WTC11 (cell line): ENCODE results near the gene EFHC2. TPM values are rescaled to one million over a fixed set of nuclear protein-coding genes. Genes with fewer than 3 reads are reported as not detected.

Source experiments
- ATAC-seq: fragments of 200-7000 bp; cut with Tn5 transposase; 2 replicates; pipeline ENCODE4 v1.10.0; 2021; ENCODE audit warnings: mild to moderate bottlenecking, moderate library complexity
- CTCF ChIA-PET: fragments of 300-600 bp; sonication (Branson Sonifier 250); formaldehyde crosslinking; loops from one replicate; lab custom pipeline; 2021; ENCODE audit warnings: antibody characterized with exemption; lab: Charles Lee
- POLR2A ChIA-PET: fragments of 350-600 bp; sonication (Branson Sonifier 250); formaldehyde crosslinking; loops from one replicate; lab custom pipeline; 2021; ENCODE audit warnings: antibody characterized with exemption; lab: Charles Lee
- DNase-seq: peaks from one replicate; pipeline ENCODE4 v3.0.0; 2021; ENCODE audit warnings: low spot score
- H3K27ac Mint-ChIP-seq: 2 replicates; pipeline ENCODE4 v1.8.0; 2021; ENCODE audit warnings: mixed read lengths
- H3K27me3 Mint-ChIP-seq: 2 replicates; pipeline ENCODE4 v1.8.0; 2021; ENCODE audit warnings: low read depth, mild to moderate bottlenecking, moderate library complexity, mixed read lengths
- H3K36me3 Mint-ChIP-seq: 2 replicates; pipeline ENCODE4 v1.8.0; 2021; ENCODE audit warnings: mixed read lengths
- H3K4me1 Mint-ChIP-seq: 2 replicates; pipeline ENCODE4 v1.8.0; 2022; ENCODE audit warnings: mixed read lengths
- H3K4me3 Mint-ChIP-seq: 2 replicates; pipeline ENCODE4 v1.8.0; 2021; ENCODE audit warnings: mild to moderate bottlenecking, moderate library complexity, mixed read lengths
- H3K9me3 Mint-ChIP-seq: 2 replicates; pipeline ENCODE4 v1.8.0; 2021; ENCODE audit warnings: mixed read lengths
- EMX1 ChIP-seq: fragments of 250-450 bp; sonication (Bioruptor Pico); IDR thresholded peaks from 2 replicates; pipeline ENCODE4 v1.8.0; 2021; ENCODE audit warnings: mild to moderate bottlenecking
- ESRRA ChIP-seq: sonication (generic); formaldehyde crosslinking; IDR thresholded peaks from 2 replicates; pipeline ENCODE4 v1.8.1; 2022; ENCODE audit warnings: mild to moderate bottlenecking, missing genetic modification reagents, borderline replicate concordance
- ETV6 ChIP-seq: sonication (generic); formaldehyde crosslinking; IDR thresholded peaks from 2 replicates; pipeline ENCODE4 v1.8.1; 2022; ENCODE audit warnings: mild to moderate bottlenecking, missing genetic modification reagents
- FOXJ3 ChIP-seq: sonication (generic); formaldehyde crosslinking; IDR thresholded peaks from 2 replicates; pipeline ENCODE4 v1.9.0; 2021; ENCODE audit warnings: missing genetic modification reagents, mild to moderate bottlenecking, borderline replicate concordance
- GABPB1 ChIP-seq: sonication (generic); formaldehyde crosslinking; IDR thresholded peaks from 2 replicates; pipeline ENCODE4 v1.8.1; 2023; ENCODE audit warnings: mild to moderate bottlenecking, missing genetic modification reagents
- JUN ChIP-seq: sonication (generic); formaldehyde crosslinking; IDR thresholded peaks from 2 replicates; pipeline ENCODE4 v1.8.0; 2023; ENCODE audit warnings: mild to moderate bottlenecking, missing genetic modification reagents
- MAX ChIP-seq: sonication (generic); formaldehyde crosslinking; IDR thresholded peaks from 2 replicates; pipeline ENCODE4 v1.8.0; 2022; ENCODE audit warnings: mild to moderate bottlenecking, missing genetic modification reagents
- MLX ChIP-seq: sonication (generic); formaldehyde crosslinking; IDR thresholded peaks from 2 replicates; pipeline ENCODE4 v1.8.1; 2023; ENCODE audit warnings: mild to moderate bottlenecking, missing genetic modification reagents, moderate library complexity
- NFYB ChIP-seq: sonication (generic); formaldehyde crosslinking; conservative IDR thresholded peaks from 2 replicates; pipeline ENCODE4 v1.8.0; 2022; ENCODE audit warnings: low read depth, missing genetic modification reagents
- NR2C2 ChIP-seq: sonication (generic); formaldehyde crosslinking; IDR thresholded peaks from 2 replicates; pipeline ENCODE4 v1.8.0; 2022; ENCODE audit warnings: mild to moderate bottlenecking, missing genetic modification reagents
- NR3C1 ChIP-seq: sonication (generic); formaldehyde crosslinking; conservative IDR thresholded peaks from 2 replicates; pipeline ENCODE4 v1.8.1; 2023; ENCODE audit warnings: low read depth, mild to moderate bottlenecking, missing genetic modification reagents
- OVOL2 ChIP-seq: fragments of 250-450 bp; sonication (Bioruptor Pico); IDR thresholded peaks from 2 replicates; pipeline ENCODE4 v1.9.0; 2021; ENCODE audit warnings: mild to moderate bottlenecking, borderline replicate concordance
- RELA ChIP-seq: sonication (generic); formaldehyde crosslinking; IDR thresholded peaks from 2 replicates; pipeline ENCODE4 v1.8.1; 2022; ENCODE audit warnings: missing genetic modification reagents, mild to moderate bottlenecking, borderline replicate concordance
- TCF7 ChIP-seq: sonication (generic); formaldehyde crosslinking; IDR thresholded peaks from 2 replicates; pipeline ENCODE4 v1.8.0; 2022; ENCODE audit warnings: mild to moderate bottlenecking, low read depth, missing genetic modification reagents, moderate library complexity
- ZBTB21 ChIP-seq: sonication (generic); formaldehyde crosslinking; IDR thresholded peaks from 2 replicates; pipeline ENCODE4 v1.8.1; 2023; ENCODE audit warnings: mild to moderate bottlenecking, missing genetic modification reagents, borderline replicate concordance
- ZNF219 ChIP-seq: sonication (generic); formaldehyde crosslinking; IDR thresholded peaks from 2 replicates; pipeline ENCODE4 v1.8.0; 2023; ENCODE audit warnings: missing genetic modification reagents, mild to moderate bottlenecking, borderline replicate concordance
- ZNF396 ChIP-seq: fragments of 250-450 bp; sonication (Bioruptor Pico); IDR thresholded peaks from 2 replicates; pipeline ENCODE4 v1.8.0; 2021; ENCODE audit warnings: mild to moderate bottlenecking, moderate library complexity, borderline replicate concordance
- ZNF423 ChIP-seq: fragments of 250-450 bp; sonication (Bioruptor Pico); IDR thresholded peaks from 2 replicates; pipeline ENCODE4 v2.1.2; 2022; ENCODE audit warnings: mild to moderate bottlenecking, moderate library complexity
- ZNF532 ChIP-seq: fragments of 250-450 bp; sonication (Bioruptor Pico); IDR thresholded peaks from 2 replicates; pipeline ENCODE4 v1.9.0; 2021; ENCODE audit warnings: mild to moderate bottlenecking, borderline replicate concordance
- total RNA-seq: library from RNA; stranded (reverse); gene quantifications from 3 replicates; pipeline ENCODE4 v1.2.3, GENCODE V29; 2021
- TF ChIP-seq, protein P1 (sequence below): sonication (generic); formaldehyde crosslinking; IDR thresholded peaks from 2 replicates; pipeline ENCODE4 v1.8.0; 2022; ENCODE audit warnings: mild to moderate bottlenecking, missing genetic modification reagents
- TF ChIP-seq, protein P2 (sequence below): fragments of 250-450 bp; sonication (Bioruptor Pico); IDR thresholded peaks from 2 replicates; pipeline ENCODE4 v1.9.0; 2021; ENCODE audit warnings: moderate library complexity, mild to moderate bottlenecking, inconsistent platforms, borderline replicate concordance

The EFHC2 gene
- total RNA-seq, 1 experiment from 2014 or later: 2.1 TPM

DNA sequence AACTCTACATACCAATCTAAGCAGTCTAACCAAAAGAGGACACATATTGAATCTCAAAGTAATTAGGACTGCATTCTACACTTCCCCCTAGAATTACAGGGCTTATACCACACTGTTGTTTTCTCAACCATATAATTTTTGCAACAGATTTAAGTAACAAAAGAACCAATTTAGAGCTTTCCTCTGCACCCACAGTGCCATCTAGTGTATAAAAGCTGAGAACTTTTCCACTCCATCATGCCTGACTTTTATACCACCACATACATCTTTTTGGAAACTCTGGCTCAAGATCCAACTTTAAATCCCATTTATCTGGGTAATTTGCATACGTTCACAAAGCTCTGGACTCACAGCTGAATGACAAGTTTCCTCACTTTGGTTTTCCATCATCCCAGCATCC is 99.5 kb downstream of the EFHC2 start:
- H3K9me3 Mint-ChIP-seq: no peaks in the 10 kb centered on the region
- no peaks in the 10 kb centered on the region for H3K36me3 Mint-ChIP-seq
- no peak for TF ChIP-seq ESRRA (CRISPR knock-in tag)
- no peak for TF ChIP-seq ZNF219 (CRISPR knock-in tag)
- TF ChIP-seq OVOL2: no peak
- TF ChIP-seq RELA: no peak
- H3K4me3 Mint-ChIP-seq: no peak overlapping the region
- peaks cover 42% of the 10 kb centered on the region for H3K4me1 Mint-ChIP-seq
- ChIA-PET CTCF (interaction anchor here (0.8 to 3.6 kb wide), 11 partner anchors 9 to 295 kb away, joined by 3 to 43 read pairs (median 4); partner anchors contain the start of gene NDP), POLR2A (no interaction called here)
- no peaks in the 10 kb centered on the region for H3K27me3 Mint-ChIP-seq
- no peak for ATAC-seq
- no peak for DNase-seq
- H3K27ac Mint-ChIP-seq: no peak overlapping the region

- POLR2A ChIA-PET: no interaction called here
- H3K36me3 Mint-ChIP-seq: no peaks in the 10 kb centered on the region
- H3K4me1 Mint-ChIP-seq: peaks cover 38% of the 10 kb centered on the region
- peaks cover 3% of the 10 kb centered on the region; the same call in 1 of the 2 replicates for H3K9me3 Mint-ChIP-seq
- H3K27ac Mint-ChIP-seq: no peak overlapping the region
- DNase-seq: no peak
- H3K27me3 Mint-ChIP-seq: no peaks in the 10 kb centered on the region
- CTCF ChIA-PET: no interaction called here
- H3K4me3 Mint-ChIP-seq: no peak overlapping the region
- ATAC-seq: no peak
- TF ChIP-seq, protein P1, sequence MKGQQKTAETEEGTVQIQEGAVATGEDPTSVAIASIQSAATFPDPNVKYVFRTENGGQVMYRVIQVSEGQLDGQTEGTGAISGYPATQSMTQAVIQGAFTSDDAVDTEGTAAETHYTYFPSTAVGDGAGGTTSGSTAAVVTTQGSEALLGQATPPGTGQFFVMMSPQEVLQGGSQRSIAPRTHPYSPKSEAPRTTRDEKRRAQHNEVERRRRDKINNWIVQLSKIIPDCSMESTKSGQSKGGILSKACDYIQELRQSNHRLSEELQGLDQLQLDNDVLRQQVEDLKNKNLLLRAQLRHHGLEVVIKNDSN (CRISPR knock-in tag): no peak
- no peak for TF ChIP-seq MAX (CRISPR knock-in tag)
- TF ChIP-seq NR2C2: no peak
- TF ChIP-seq NR3C1: no peak
- no peak for TF ChIP-seq ETV6 (CRISPR knock-in tag)
- TF ChIP-seq JUN: no peak
- no peak for TF ChIP-seq MLX (CRISPR knock-in tag)
- no peak for TF ChIP-seq ZNF532 (CRISPR knock-in tag)
- TF ChIP-seq TCF7: no peak
- TF ChIP-seq ZNF423 (CRISPR knock-in tag): no peak
- TF ChIP-seq GABPB1 (CRISPR knock-in tag): no peak
- no peak for TF ChIP-seq EMX1
- TF ChIP-seq ZNF396 (CRISPR knock-in tag): no peak
- TF ChIP-seq ZBTB21 (CRISPR knock-in tag): no peak
- TF ChIP-seq FOXJ3 (CRISPR knock-in tag): no peak
- TF ChIP-seq, protein P2, sequence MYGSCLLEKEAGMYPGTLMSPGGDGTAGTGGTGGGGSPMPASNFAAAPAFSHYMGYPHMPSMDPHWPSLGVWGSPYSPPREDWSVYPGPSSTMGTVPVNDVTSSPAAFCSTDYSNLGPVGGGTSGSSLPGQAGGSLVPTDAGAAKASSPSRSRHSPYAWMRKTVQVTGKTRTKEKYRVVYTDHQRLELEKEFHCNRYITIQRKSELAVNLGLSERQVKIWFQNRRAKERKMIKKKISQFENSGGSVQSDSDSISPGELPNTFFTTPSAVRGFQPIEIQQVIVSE (CRISPR knock-in tag): no peak
- TF ChIP-seq NFYB: no peak
These were observed 101.9 kb downstream of the EFHC2 start for GRCh38 chrX:44241546-44241945.
